SU-DHL-6 (cell line): ENCODE data around the gene LPCAT1.

ENCODE experiments used
- H2AFZ ChIP-seq: fragments of 200-600 bp; sonication (generic); 2 replicates; pipeline ENCODE4 v1.6.1; 2014; ENCODE audit warnings: low read depth, mild to moderate bottlenecking, moderate library complexity, mixed read lengths, antibody characterized with exemption, low read length; ENCODE audit not compliant: severe bottlenecking
- H3F3A ChIP-seq: fragments of 200-600 bp; shearing (Covaris generic); 2 replicates; pipeline ENCODE4 v1.6.0; 2016; ENCODE audit warnings: antibody characterized with exemption, mild to moderate bottlenecking; ENCODE audit not compliant: insufficient read depth
- H3K27ac ChIP-seq: fragments of 200-600 bp; sonication (generic); 2 replicates; pipeline ENCODE4 v1.5.1; 2016; ENCODE audit warnings: low read depth, mild to moderate bottlenecking, low read length, moderate library complexity, mixed read lengths
- H3K27me3 ChIP-seq: fragments of 200-600 bp; sonication (generic), shearing (Covaris generic); 2 replicates; pipeline ENCODE4 v1.6.0; 2014; ENCODE audit warnings: mild to moderate bottlenecking, low read length
- H3K36me3 ChIP-seq: fragments of 200-600 bp; sonication (generic); 2 replicates; pipeline ENCODE4 v1.6.1; 2014; ENCODE audit warnings: mild to moderate bottlenecking, low read length, mixed read lengths
- H3K4me2 ChIP-seq: fragments of 300-600, 200-600 bp; shearing (Covaris generic), sonication (generic); 2 replicates; pipeline ENCODE4 v1.6.0; 2014; ENCODE audit warnings: low read length, low read depth, mild to moderate bottlenecking; ENCODE audit not compliant: poor library complexity, severe bottlenecking
- H3K4me3 ChIP-seq: fragments of 200-600 bp; sonication (generic); 2 replicates; pipeline ENCODE4 v1.5.1; 2014; ENCODE audit warnings: antibody characterized with exemption, low read length, mild to moderate bottlenecking, mixed read lengths; ENCODE audit not compliant: insufficient read depth, poor library complexity, severe bottlenecking
- H3K79me2 ChIP-seq: fragments of 200-600 bp; sonication (generic); 2 replicates; pipeline ENCODE4 v1.6.1; 2014; ENCODE audit warnings: mild to moderate bottlenecking, low read length, moderate library complexity; ENCODE audit not compliant: insufficient read depth
- H3K9ac ChIP-seq: fragments of 200-600 bp; sonication (generic); 2 replicates; pipeline ENCODE4 v1.7.0; 2014; ENCODE audit warnings: mild to moderate bottlenecking, low read length
- H3K9me2 ChIP-seq: fragments of 200-600 bp; sonication (generic); replicated peaks from 2 replicates; pipeline ENCODE4 v1.6.1; 2014; ENCODE audit warnings: low read length; ENCODE audit not compliant: insufficient read depth
- H3K9me3 ChIP-seq: fragments of 200-600 bp; sonication (generic); 2 replicates; pipeline ENCODE4 v1.6.1; 2014; ENCODE audit warnings: low read length, mixed read lengths; ENCODE audit not compliant: insufficient read depth
- H4K20me1 ChIP-seq: fragments of 200-600 bp; sonication (generic); 2 replicates; pipeline ENCODE4 v1.6.1; 2014; ENCODE audit warnings: low read depth, mild to moderate bottlenecking, antibody characterized with exemption, low read length, moderate library complexity, mixed read lengths
- EZH2phosphoT487 ChIP-seq: fragments of 200-600 bp; sonication (generic), shearing (Covaris generic); conservative IDR thresholded peaks from 2 replicates; pipeline ENCODE4 v1.6.1; 2018; ENCODE audit warnings: mild to moderate bottlenecking, antibody characterized with exemption, low read length, moderate library complexity, mixed read lengths
- TF ChIP-seq, protein P1 (sequence below): fragments of 200-600 bp; sonication (generic); IDR thresholded peaks from one replicate; pipeline ENCODE4 v1.5.1; 2017; ENCODE audit warnings: antibody characterized with exemption, mild to moderate bottlenecking, low read length, moderate library complexity; ENCODE audit not compliant: insufficient read depth, poor library complexity, severe bottlenecking

LPCAT1 gene

GRCh38 chr5:1415626-1416360, 108.0 kb downstream of the LPCAT1 start:
- Histone ChIP-seq H3K79me2 (no peaks in the 10 kb centered on the region), H3K36me3 (no peaks in the 10 kb centered on the region), H3K4me2 (no peak overlapping the region), H3F3A (no peaks in the 10 kb centered on the region), H3K9ac (no peak overlapping the region), H3K27me3 (no peaks in the 10 kb centered on the region), H3K9me2 (no peaks in the 10 kb centered on the region), H2AFZ (no peak overlapping the region), H3K27ac (no peak overlapping the region), H3K4me3 (no peak overlapping the region), H4K20me1 (no peaks in the 10 kb centered on the region), H3K9me3 (no peaks in the 10 kb centered on the region)
- TF ChIP-seq, protein P1, sequence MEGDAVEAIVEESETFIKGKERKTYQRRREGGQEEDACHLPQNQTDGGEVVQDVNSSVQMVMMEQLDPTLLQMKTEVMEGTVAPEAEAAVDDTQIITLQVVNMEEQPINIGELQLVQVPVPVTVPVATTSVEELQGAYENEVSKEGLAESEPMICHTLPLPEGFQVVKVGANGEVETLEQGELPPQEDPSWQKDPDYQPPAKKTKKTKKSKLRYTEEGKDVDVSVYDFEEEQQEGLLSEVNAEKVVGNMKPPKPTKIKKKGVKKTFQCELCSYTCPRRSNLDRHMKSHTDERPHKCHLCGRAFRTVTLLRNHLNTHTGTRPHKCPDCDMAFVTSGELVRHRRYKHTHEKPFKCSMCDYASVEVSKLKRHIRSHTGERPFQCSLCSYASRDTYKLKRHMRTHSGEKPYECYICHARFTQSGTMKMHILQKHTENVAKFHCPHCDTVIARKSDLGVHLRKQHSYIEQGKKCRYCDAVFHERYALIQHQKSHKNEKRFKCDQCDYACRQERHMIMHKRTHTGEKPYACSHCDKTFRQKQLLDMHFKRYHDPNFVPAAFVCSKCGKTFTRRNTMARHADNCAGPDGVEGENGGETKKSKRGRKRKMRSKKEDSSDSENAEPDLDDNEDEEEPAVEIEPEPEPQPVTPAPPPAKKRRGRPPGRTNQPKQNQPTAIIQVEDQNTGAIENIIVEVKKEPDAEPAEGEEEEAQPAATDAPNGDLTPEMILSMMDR: no peak
- no peak for TF ChIP-seq EZH2phosphoT487

DNA sequence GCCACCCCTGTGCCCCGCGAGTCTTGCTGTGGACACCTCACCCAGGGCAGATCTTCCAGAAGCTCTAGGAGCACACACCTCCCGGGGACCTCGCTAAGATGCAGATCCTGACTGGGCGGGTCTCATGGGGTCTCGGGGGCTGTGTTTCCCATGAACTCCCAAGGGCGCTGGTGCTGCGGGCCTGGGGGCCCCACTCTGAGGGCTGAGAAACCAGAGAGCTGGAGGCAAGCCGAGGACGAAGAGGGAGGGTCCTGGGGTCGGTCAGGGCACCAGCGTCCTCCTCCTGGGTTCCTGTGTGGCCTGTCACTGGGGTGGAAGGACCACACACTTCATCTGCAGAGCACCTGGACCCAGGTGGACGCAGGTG, 108.7 kb downstream of the LPCAT1 start:
- Histone ChIP-seq H3K4me2 (no peak overlapping the region), H4K20me1 (no peaks in the 10 kb centered on the region), H3K9ac (no peak overlapping the region), H3F3A (no peaks in the 10 kb centered on the region), H3K4me3 (no peak overlapping the region), H3K36me3 (no peaks in the 10 kb centered on the region), H3K9me3 (no peaks in the 10 kb centered on the region), H3K9me2 (no peaks in the 10 kb centered on the region), H3K27ac (no peak overlapping the region), H3K27me3 (no peaks in the 10 kb centered on the region), H2AFZ (no peak overlapping the region), H3K79me2 (no peaks in the 10 kb centered on the region)
- TF ChIP-seq EZH2phosphoT487: no peak
- TF ChIP-seq, protein P1: no peak

DNA sequence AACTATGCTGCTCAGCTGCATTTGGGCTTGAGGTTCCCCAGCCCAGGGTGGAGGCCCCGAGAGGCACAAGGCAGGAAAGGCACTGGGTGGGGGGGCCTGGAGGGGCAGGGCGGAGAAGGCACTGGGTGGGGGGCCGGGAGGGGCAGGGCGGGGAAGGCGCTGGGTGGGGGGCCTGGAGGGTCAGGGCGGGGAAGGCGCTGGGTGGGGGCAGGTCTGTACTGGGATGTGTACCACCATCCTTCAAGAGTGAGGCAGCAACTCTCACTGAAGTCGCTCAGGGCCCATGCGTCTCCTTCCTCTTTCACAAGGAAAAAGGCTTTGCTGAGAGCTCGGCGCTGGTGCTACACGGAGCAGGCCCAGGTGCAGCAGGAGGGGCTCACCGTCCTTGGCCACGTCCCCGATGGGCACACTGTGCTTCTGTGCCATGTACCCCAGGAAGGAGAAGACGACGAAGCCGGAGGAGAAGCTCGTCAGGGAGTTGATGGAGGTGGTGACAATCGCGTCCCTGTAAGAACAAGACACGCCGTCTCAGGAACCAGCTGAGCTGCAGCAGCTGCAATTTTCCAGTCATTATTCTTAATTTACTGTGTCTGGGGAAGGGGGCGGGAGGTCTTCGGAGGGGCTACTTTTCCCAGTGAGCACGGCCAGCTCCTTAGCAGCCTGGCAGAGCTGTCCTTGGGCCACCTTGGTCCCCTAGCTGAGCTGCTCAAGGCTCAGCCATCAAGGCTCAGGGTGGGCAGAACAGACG, 109.3 kb downstream of the LPCAT1 start:
- Histone ChIP-seq H3K27me3 (no peaks in the 10 kb centered on the region), H3F3A (no peaks in the 10 kb centered on the region), H3K27ac (no peak overlapping the region), H3K36me3 (no peaks in the 10 kb centered on the region), H3K9me3 (no peaks in the 10 kb centered on the region), H3K9me2 (no peaks in the 10 kb centered on the region), H4K20me1 (no peaks in the 10 kb centered on the region), H3K9ac (no peak overlapping the region), H3K4me3 (no peak overlapping the region), H2AFZ (no peak overlapping the region), H3K79me2 (no peaks in the 10 kb centered on the region), H3K4me2 (no peak overlapping the region)
- no peak for TF ChIP-seq EZH2phosphoT487
- TF ChIP-seq, protein P1: no peak
